Chondrocyte (in vitro differentiated cells): ENCODE results near the gene CRYGN. TPM values are rescaled to one million over a fixed set of nuclear protein-coding genes. Genes with fewer than 3 reads are reported as not detected.
A peak's percentile ranks its signal among the peaks of the same experiment; 100 is the strongest.

Source experiments
- DNase-seq: peaks from one replicate; pipeline ENCODE4 v3.0.0; 2021; ENCODE audit warnings: mixed read lengths, low spot score
- H3K27ac Mint-ChIP-seq: one replicate; pipeline ENCODE4 v1.8.0; 2021; ENCODE audit warnings: mild to moderate bottlenecking, moderate library complexity, mixed read lengths; ENCODE audit not compliant: unreplicated experiment
- H3K27me3 Mint-ChIP-seq: 2 replicates; pipeline ENCODE4 v1.8.0; 2021; ENCODE audit warnings: low read depth, mixed read lengths
- H3K36me3 Mint-ChIP-seq: 2 replicates; pipeline ENCODE4 v1.8.0; 2021; ENCODE audit warnings: low read depth, mixed read lengths
- H3K4me1 Mint-ChIP-seq: 2 replicates; pipeline ENCODE4 v1.8.0; 2021; ENCODE audit warnings: low read depth, mild to moderate bottlenecking, mixed read lengths
- H3K4me3 Mint-ChIP-seq: one replicate; pipeline ENCODE4 v1.8.0; 2021; ENCODE audit warnings: mild to moderate bottlenecking, moderate library complexity, mixed read lengths; ENCODE audit not compliant: unreplicated experiment
- H3K9me3 Mint-ChIP-seq: 2 replicates; pipeline ENCODE4 v1.8.0; 2021; ENCODE audit warnings: low read depth, mixed read lengths
- total RNA-seq: library from RNA; stranded (reverse); gene quantifications from 3 replicates; pipeline ENCODE4 v1.2.1, GENCODE V29; 2021
- TF ChIP-seq, protein P1 (sequence below): fragments of 200-600 bp; sonication (generic); IDR thresholded peaks from 2 replicates; pipeline ENCODE4 v1.5.0; 2021; ENCODE audit warnings: antibody characterized with exemption, mild to moderate bottlenecking, moderate library complexity

Gene CRYGN
- total RNA-seq, 1 donor from 2014 or later: not detected

DNA sequence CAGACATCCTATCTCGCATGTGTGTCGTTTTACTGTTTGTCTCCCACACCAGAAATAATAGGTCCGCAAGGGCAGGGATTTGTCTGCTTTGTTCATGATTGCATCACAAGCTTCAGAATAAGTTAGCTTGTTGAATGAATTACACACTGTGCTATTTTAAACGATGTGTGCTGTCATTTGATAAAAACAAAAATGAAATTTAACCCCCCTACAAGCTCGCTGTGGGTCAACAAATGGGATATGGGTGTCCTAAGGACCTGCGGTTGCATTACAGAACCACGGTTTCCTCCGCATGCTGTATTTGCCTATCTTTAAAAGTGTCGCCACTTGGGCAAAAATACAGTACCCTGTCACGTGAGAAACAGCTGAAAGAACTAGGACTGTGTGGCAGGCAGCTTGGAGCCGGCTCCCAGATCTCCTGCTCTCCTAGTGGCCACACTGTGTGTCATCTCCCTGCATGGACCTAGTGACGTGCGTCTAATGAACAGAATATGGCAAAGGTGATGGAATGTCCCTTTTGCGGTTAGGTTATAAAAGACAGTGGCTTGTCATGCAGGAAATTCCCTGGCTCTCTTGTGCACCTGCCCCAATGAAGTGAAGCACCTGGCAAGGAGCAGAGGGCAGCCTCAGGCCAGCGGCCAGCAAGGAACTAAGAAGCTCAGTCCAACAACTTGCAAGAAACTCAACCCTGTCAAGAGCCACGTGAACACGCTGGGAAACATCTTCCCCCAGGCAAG lies 32.9 kb upstream of the CRYGN start:
- TF ChIP-seq, protein P1, sequence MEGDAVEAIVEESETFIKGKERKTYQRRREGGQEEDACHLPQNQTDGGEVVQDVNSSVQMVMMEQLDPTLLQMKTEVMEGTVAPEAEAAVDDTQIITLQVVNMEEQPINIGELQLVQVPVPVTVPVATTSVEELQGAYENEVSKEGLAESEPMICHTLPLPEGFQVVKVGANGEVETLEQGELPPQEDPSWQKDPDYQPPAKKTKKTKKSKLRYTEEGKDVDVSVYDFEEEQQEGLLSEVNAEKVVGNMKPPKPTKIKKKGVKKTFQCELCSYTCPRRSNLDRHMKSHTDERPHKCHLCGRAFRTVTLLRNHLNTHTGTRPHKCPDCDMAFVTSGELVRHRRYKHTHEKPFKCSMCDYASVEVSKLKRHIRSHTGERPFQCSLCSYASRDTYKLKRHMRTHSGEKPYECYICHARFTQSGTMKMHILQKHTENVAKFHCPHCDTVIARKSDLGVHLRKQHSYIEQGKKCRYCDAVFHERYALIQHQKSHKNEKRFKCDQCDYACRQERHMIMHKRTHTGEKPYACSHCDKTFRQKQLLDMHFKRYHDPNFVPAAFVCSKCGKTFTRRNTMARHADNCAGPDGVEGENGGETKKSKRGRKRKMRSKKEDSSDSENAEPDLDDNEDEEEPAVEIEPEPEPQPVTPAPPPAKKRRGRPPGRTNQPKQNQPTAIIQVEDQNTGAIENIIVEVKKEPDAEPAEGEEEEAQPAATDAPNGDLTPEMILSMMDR: no peak
- Mint-ChIP-seq H3K27ac (peak overlapping the region; percentile 74), H3K9me3 (no peaks in the 10 kb centered on the region), H3K36me3 (peaks cover 37% of the 10 kb centered on the region), H3K4me3 (no peak overlapping the region), H3K27me3 (no peaks in the 10 kb centered on the region), H3K4me1 (peaks cover 24% of the 10 kb centered on the region)
- no peak for DNase-seq

DNA sequence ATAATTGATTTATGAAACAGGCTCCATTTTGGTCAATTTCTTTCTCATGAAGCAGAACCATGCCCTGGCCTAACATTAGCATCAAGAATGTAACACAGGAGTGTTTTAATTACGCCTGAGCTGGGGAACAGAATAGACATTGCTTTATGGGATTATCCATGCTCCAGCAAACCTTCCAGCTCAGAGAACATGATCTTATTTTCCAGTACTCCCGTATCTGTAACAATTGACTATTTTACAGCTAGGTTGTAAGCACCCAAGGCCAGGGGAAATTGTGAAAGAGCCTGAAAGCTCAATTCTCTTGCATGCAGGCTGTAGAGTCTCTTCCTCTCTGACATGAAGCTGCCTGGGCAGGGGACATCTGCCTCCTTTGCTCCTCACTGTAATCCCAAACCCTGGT lies 30.8 kb upstream of the CRYGN start:
- Mint-ChIP-seq H3K4me1 (peaks cover 24% of the 10 kb centered on the region), H3K36me3 (peaks cover 46% of the 10 kb centered on the region), H3K27me3 (no peaks in the 10 kb centered on the region), H3K4me3 (no peak overlapping the region), H3K27ac (no peak overlapping the region), H3K9me3 (no peaks in the 10 kb centered on the region)
- DNase-seq: no peak
- TF ChIP-seq, protein P1: no peak

DNA sequence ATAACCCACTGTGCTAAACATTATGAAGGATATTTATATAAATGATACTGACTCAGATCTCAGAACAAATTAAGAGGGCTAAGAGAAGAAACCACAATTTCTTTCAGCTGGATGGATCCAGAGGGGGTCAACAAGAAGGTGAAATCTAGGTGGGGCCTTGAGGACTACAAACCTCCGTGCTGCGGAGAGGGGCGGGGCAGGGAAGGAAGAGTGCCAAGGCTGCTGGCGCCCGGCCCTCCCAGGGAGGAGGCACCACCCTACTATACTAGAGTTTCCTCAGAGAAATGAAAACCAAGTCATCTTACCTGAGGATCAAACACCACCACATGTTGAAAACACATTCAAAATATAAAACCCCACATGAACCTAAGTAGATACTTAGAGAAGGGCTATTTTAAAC lies 29.3 kb upstream of the CRYGN start:
- no peak overlapping the region for H3K4me3 Mint-ChIP-seq
- DNase-seq: no peak
- peaks cover 24% of the 10 kb centered on the region for H3K4me1 Mint-ChIP-seq
- H3K27ac Mint-ChIP-seq: no peak overlapping the region
- peaks cover 54% of the 10 kb centered on the region for H3K36me3 Mint-ChIP-seq
- no peaks in the 10 kb centered on the region for H3K9me3 Mint-ChIP-seq
- TF ChIP-seq, protein P1: no peak
- no peaks in the 10 kb centered on the region for H3K27me3 Mint-ChIP-seq

DNA sequence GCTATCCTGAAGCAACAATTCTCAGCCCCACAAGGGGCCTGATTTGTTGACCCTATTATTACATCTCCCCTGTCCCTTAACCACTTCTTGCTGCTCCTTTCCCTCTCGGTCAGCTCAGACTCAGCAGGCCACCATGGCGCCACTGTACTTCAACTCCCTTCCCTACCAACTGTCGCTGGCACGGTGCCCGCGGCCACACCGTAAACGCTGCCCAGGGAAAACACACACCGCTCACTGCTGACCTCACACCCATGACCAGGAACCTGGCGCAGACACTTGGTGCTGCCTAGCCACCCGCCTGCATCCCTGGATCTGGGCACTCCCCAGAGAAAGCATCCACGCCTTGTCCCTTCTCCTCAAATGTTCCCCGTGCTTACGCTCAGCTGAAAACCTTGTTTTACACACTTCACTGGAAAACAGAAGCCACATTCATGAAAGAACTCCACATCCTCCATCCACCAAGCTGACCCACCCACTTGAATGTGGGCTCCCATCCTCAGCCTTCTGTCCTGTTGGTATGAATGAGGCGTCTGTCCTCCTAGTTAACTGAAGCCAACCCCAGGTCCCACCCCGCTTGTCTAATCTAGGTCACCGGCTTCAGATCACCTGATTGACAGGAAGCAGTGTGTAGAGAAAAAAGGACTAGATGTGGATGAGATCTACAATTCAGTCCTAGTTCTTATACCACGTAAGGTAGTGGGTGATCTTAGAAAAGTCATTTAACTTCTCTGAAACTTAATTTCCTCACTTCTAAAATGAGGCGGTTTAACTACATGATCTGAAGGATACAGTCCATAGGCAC lies 28.5 kb upstream of the CRYGN start:
- Mint-ChIP-seq H3K4me3 (no peak overlapping the region), H3K9me3 (peaks cover 6% of the 10 kb centered on the region), H3K36me3 (peaks cover 57% of the 10 kb centered on the region), H3K27ac (peak overlapping the region; percentile 75), H3K4me1 (peaks cover 20% of the 10 kb centered on the region), H3K27me3 (no peaks in the 10 kb centered on the region)
- no peak for DNase-seq
- TF ChIP-seq, protein P1: no peak

DNA sequence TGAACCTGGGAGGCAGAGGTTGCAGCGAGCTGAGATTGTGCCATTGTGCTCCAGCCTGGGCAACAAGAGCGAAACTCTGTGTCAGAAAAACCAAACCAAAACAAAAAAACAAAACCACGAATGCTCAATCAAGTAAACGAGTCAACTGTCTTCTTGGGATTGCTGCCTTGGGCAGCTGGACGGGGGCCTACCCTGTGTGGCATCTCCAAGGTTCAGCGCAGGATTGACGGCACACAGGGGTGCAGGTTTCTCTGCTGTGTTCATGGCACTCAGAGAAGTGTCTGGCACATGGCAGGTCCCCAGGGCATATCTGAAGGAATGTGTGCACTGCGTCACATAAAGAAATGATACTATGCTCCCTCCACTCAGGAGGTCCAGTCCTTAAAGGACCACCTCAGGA lies 25.2 kb upstream of the CRYGN start:
- H3K9me3 Mint-ChIP-seq: peaks cover 18% of the 10 kb centered on the region
- peaks cover 57% of the 10 kb centered on the region for H3K36me3 Mint-ChIP-seq
- H3K4me1 Mint-ChIP-seq: peaks cover 14% of the 10 kb centered on the region
- H3K27me3 Mint-ChIP-seq: no peaks in the 10 kb centered on the region
- DNase-seq: no peak
- no peak overlapping the region for H3K27ac Mint-ChIP-seq
- TF ChIP-seq, protein P1: no peak
- H3K4me3 Mint-ChIP-seq: no peak overlapping the region
